Vagina (tissue), 2 donors: ENCODE measurements around the gene TGM5.

Source experiments
- POLR2A ChIP-seq, 2 donors: fragments of 450-650 bp; IDR thresholded peaks; one replicate each; pipeline ENCODE4 v1.6.1; 2017; ENCODE audit warnings: antibody characterized with exemption in 2 of 2, mild to moderate bottlenecking in 2 of 2, moderate library complexity in 2 of 2
- POLR2AphosphoS5 ChIP-seq, 2 donors: sonication (generic); formaldehyde crosslinking; IDR thresholded peaks; one replicate each; pipeline ENCODE4 v1.9.0; 2017; ENCODE audit warnings: antibody characterized with exemption in 2 of 2, mild to moderate bottlenecking in 2 of 2, low read depth in 1 of 2; ENCODE audit not compliant: insufficient read depth in 1 of 2
- TF ChIP-seq, protein P1 (sequence below), 3 experiments: fragments of 450-650 bp in 2 of 3; fragments of 200-600 bp in 1 of 3; sonication (generic) in 1 of 3; IDR thresholded peaks; one replicate each; pipeline ENCODE4 v1.5.1; 2017 to 2019; ENCODE audit warnings: antibody characterized with exemption in 3 of 3, mild to moderate bottlenecking in 2 of 3, moderate library complexity in 2 of 3

DNA sequence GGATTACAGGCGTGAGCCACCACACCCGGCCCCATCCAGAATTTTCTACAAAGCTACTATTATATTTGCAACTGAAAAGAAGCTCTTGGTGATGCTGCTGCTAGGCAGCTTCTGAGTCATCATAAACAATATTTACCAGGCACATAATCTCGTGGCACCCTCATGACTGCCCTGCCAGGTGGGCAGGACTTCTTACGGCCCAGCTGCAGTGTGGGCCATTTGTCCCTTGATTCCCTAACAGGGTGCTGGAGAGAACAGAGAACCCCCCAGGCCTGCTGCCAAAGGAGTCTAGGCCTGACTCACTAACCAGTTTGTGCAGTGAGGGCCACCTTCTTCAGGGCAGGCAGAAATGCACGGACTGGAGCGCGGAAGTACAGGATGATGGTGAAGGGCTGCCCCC lies 50.8 kb downstream of the TGM5 start:
- no peak for TF ChIP-seq POLR2A (IDR thresholded peaks at IDR 0.05)
- TF ChIP-seq, protein P1, sequence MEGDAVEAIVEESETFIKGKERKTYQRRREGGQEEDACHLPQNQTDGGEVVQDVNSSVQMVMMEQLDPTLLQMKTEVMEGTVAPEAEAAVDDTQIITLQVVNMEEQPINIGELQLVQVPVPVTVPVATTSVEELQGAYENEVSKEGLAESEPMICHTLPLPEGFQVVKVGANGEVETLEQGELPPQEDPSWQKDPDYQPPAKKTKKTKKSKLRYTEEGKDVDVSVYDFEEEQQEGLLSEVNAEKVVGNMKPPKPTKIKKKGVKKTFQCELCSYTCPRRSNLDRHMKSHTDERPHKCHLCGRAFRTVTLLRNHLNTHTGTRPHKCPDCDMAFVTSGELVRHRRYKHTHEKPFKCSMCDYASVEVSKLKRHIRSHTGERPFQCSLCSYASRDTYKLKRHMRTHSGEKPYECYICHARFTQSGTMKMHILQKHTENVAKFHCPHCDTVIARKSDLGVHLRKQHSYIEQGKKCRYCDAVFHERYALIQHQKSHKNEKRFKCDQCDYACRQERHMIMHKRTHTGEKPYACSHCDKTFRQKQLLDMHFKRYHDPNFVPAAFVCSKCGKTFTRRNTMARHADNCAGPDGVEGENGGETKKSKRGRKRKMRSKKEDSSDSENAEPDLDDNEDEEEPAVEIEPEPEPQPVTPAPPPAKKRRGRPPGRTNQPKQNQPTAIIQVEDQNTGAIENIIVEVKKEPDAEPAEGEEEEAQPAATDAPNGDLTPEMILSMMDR (IDR thresholded peaks at IDR 0.05), result no peak
- no peak for TF ChIP-seq POLR2AphosphoS5 (IDR thresholded peaks at IDR 0.05; ENCODE audit: insufficient read depth in 1 of 2, low read depth in 1 of 2)
